Activated T-cell treated with anti-CD3 and anti-CD28 coated beads, Interleukin-2, amount 50 U/mL, for 24 hours (primary cell): ENCODE data around the gene POM121L2.

Experiments used
- DNase-seq: peaks from one replicate; pipeline ENCODE4 v3.0.0-alpha.2; 2020
- H3K27ac Mint-ChIP-seq: 2 replicates; pipeline ENCODE4 v1.8.0; 2020; ENCODE audit warnings: mild to moderate bottlenecking, mixed read lengths
- H3K27me3 Mint-ChIP-seq: 2 replicates; pipeline ENCODE4 v1.8.0; 2020; ENCODE audit warnings: mixed read lengths
- H3K36me3 Mint-ChIP-seq: 2 replicates; pipeline ENCODE4 v1.8.0; 2020; ENCODE audit warnings: low read depth, mixed read lengths
- H3K4me1 Mint-ChIP-seq: 2 replicates; pipeline ENCODE4 v1.8.0; 2020; ENCODE audit warnings: low read depth, mixed read lengths
- H3K4me3 Mint-ChIP-seq: 2 replicates; pipeline ENCODE4 v1.8.0; 2020; ENCODE audit warnings: mild to moderate bottlenecking, moderate library complexity, mixed read lengths
- H3K9me3 Mint-ChIP-seq: 2 replicates; pipeline ENCODE4 v1.8.0; 2020; ENCODE audit warnings: mixed read lengths

POM121L2 gene

GRCh38 chr6:27312146-27312949 lies at the start of gene POM121L2:
Gene POM121L2 (minus strand): TSS chr6:27312273. CDS start chr6:27312170, 103 bp downstream.
- peak; percentile 79 for DNase-seq
- H3K4me1 Mint-ChIP-seq, result peaks cover 16% of the 10 kb centered on the region
- no peaks in the 10 kb centered on the region for H3K9me3 Mint-ChIP-seq
- H3K27me3 Mint-ChIP-seq, result peaks cover 86% of the 10 kb centered on the region
- no peak within 1 kb of the TSS for H3K27ac Mint-ChIP-seq
- H3K4me3 Mint-ChIP-seq, result peak within 1 kb of the TSS; percentile 81
- H3K36me3 Mint-ChIP-seq, result no peaks in the 10 kb centered on the region

DNA sequence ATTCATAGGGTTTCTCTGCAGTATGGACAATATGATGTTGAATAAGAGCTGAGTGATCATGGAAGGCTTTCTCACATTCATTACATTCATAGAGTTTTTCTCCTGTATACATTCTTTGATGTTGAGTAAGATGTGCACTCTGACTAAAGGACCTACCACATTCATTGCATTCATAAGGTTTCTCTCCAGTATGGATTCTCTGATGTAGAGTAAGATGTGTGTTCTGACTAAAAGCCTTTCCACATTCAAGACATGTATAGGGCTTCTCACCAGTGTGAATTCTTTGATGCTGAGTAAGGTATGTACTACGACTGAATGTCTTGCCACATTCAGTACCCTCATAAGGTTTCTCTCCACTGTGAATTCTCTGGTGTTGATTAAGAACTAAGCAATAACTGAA lies 47.2 kb upstream of the POM121L2 start:
- H3K27ac Mint-ChIP-seq, result no peak overlapping the region
- H3K27me3 Mint-ChIP-seq, result no peaks in the 10 kb centered on the region
- H3K9me3 Mint-ChIP-seq, result peaks cover 53% of the 10 kb centered on the region
- no peak for DNase-seq
- peaks cover 45% of the 10 kb centered on the region for H3K36me3 Mint-ChIP-seq
- no peak overlapping the region for H3K4me3 Mint-ChIP-seq
- no peaks in the 10 kb centered on the region for H3K4me1 Mint-ChIP-seq

DNA sequence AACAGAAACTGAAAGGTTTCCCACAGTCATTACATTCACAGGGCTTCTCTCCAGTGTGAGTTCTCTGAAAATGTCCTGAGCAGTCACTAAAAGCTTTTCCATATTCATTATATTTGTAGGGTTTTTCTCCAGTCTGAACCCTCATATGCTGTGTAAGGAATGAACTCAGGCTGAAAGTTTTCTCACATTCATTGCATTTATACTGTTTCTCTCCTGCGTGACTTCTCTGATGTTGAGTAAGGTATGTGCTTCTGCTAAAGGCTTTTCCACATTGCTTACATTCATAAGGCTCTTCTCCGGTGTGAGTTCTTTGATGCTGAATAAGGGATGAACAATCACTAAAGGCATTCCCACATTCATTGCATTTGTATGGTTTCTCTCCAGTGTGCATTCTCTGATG lies 46.7 kb upstream of the POM121L2 start:
- no peaks in the 10 kb centered on the region for H3K4me1 Mint-ChIP-seq
- no peak for DNase-seq
- no peak overlapping the region for H3K4me3 Mint-ChIP-seq
- no peaks in the 10 kb centered on the region for H3K27me3 Mint-ChIP-seq
- peaks cover 44% of the 10 kb centered on the region for H3K36me3 Mint-ChIP-seq
- peaks cover 55% of the 10 kb centered on the region for H3K9me3 Mint-ChIP-seq
- no peak overlapping the region for H3K27ac Mint-ChIP-seq

GRCh38 chr6:27352850-27353249 lies 40.8 kb upstream of the POM121L2 start:
- Mint-ChIP-seq H3K27ac (no peak overlapping the region), H3K4me3 (no peak overlapping the region), H3K27me3 (peaks cover 3% of the 10 kb centered on the region), H3K36me3 (no peaks in the 10 kb centered on the region), H3K4me1 (no peaks in the 10 kb centered on the region), H3K9me3 (peaks cover 35% of the 10 kb centered on the region)
- DNase-seq, result no peak

- Mint-ChIP-seq H3K9me3 (no peaks in the 10 kb centered on the region), H3K4me3 (peak overlapping the region; percentile 73), H3K4me1 (peaks cover 18% of the 10 kb centered on the region), H3K27ac (no peak overlapping the region), H3K27me3 (peaks cover 39% of the 10 kb centered on the region), H3K36me3 (no peaks in the 10 kb centered on the region)
- DNase-seq, result no peak
Measured at GRCh38 chr6:27334141-27334540, 22.1 kb upstream of the POM121L2 start.

DNA sequence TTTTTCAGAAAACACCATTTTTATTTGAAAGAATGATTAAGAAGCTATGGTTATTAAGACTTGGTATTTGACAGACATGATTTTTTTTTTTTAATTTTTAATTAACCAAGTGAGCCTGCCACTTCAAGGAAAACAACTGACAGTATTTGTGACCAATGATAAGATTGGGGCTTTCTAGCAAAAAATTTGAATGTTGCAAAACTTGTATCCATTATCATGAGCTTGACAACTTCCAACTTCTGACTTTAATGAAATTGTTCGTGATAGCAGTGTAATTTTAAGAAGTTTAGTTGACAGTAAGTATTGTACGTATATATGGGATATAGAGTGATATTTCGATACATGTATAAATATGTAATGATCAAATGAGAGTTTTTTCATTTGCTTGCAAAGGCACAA lies 21.6 kb upstream of the POM121L2 start:
- H3K9me3 Mint-ChIP-seq, result no peaks in the 10 kb centered on the region

DNA sequence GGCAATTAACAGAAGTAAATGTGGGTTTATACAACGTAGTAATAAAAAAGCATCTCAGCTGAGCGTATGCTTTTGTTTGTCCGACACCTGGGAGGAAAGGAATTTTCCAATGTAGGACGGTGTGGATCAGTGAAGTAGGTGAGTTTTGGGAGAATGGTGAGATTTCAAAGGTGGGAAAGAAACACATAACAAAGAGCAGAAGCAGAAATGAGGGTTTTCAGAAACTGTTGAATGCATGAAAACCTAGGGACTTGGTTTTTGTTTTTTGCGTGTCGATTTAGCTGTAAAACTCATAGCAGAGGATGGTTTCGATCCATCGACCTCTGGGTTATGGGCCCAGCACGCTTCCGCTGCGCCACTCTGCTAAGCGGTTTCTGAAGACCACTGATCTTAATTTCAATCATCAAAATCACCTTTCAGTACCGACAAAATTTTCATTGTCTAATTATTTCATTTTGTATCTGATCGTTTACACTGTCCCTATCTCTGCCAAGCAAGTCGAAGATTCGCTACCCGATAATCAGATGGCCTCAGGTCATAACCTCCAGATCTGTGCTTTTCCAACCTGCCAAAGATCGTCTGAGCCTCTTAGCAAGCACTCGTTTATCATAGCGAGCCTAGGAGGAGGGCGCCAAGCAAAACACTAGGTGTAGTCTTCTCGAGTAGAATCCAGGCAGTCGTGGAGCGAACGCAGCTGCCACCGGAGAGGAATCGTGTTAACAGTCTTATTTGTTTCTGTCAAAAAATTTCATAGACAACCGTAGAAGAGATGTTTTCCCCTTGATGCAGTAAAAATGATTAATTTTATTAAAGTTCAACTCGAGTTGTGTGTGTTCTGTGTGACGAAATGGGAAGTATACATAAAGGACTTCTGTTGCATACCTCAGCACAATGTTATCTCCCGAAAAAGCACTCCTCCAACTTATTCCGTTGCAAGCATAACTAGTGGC lies 20.9 kb upstream of the POM121L2 start:
- H3K4me3 Mint-ChIP-seq, result peak overlapping the region; percentile 73
- H3K27me3 Mint-ChIP-seq, result peaks cover 39% of the 10 kb centered on the region
- H3K9me3 Mint-ChIP-seq, result no peaks in the 10 kb centered on the region
- H3K36me3 Mint-ChIP-seq, result no peaks in the 10 kb centered on the region
- peak overlapping the region; percentile 81 for H3K27ac Mint-ChIP-seq
- peaks cover 18% of the 10 kb centered on the region for H3K4me1 Mint-ChIP-seq
- DNase-seq, result peak; percentile 56

More for the DNA sequence above, 21.6 kb upstream of the POM121L2 start:
- Mint-ChIP-seq H3K36me3 (no peaks in the 10 kb centered on the region), H3K4me1 (peaks cover 18% of the 10 kb centered on the region), H3K27me3 (peaks cover 42% of the 10 kb centered on the region), H3K4me3 (peak overlapping the region; percentile 73), H3K27ac (no peak overlapping the region)
- no peak for DNase-seq

GRCh38 chr6:27327023-27327738 lies 15.1 kb upstream of the POM121L2 start:
- DNase-seq, result no peak
- Mint-ChIP-seq H3K4me3 (no peak overlapping the region), H3K4me1 (peaks cover 2% of the 10 kb centered on the region), H3K9me3 (no peaks in the 10 kb centered on the region), H3K36me3 (no peaks in the 10 kb centered on the region), H3K27me3 (peaks cover 59% of the 10 kb centered on the region), H3K27ac (no peak overlapping the region)

DNA sequence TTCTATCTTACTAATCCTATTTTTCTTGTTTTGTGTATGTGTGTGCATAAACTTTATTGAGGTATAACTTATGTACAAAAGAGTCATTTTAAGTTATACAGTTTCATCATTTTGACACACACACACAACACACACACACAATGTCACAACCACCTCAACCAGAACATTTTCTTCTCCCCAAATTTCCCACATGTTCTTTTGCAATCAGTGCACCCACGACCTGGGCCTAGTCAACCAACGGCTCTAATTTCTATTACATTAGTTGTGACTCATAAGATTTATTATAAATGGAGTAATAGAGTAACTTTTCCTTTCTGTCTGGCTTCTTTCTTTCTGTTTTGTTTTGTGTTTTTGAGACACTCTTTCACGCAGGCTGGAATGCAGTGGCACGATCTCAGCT lies 9.8 kb upstream of the POM121L2 start:
- Mint-ChIP-seq H3K9me3 (no peaks in the 10 kb centered on the region), H3K27me3 (peaks cover 44% of the 10 kb centered on the region), H3K27ac (no peak overlapping the region), H3K4me3 (no peak overlapping the region), H3K36me3 (no peaks in the 10 kb centered on the region), H3K4me1 (no peaks in the 10 kb centered on the region)
- DNase-seq, result no peak

DNA sequence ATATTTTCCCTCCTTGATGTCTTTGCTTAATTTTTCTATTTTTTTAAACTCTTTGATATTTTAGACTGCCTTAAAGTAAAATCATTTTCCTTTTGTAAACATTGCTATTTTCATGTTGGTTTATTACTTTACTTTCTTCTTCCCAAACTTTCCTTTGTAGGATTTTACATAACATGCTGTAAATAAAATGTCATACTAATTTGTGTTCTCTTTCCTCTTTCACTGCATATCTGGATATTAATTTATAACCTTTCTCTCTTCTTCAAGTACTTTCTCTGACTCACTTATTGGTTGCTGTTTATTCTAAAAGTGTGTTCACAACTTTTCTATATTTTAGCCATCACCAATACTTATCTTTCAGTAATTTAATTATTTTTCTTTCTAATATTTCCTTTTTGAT lies 9.3 kb upstream of the POM121L2 start:
- H3K4me3 Mint-ChIP-seq, result no peak overlapping the region
- no peak overlapping the region for H3K27ac Mint-ChIP-seq
- H3K4me1 Mint-ChIP-seq, result no peaks in the 10 kb centered on the region
- no peaks in the 10 kb centered on the region for H3K9me3 Mint-ChIP-seq
- H3K27me3 Mint-ChIP-seq, result peaks cover 44% of the 10 kb centered on the region
- H3K36me3 Mint-ChIP-seq, result no peaks in the 10 kb centered on the region
- DNase-seq, result no peak

GRCh38 chr6:27318973-27319372 lies 6.9 kb upstream of the POM121L2 start:
- no peak for DNase-seq
- Mint-ChIP-seq H3K9me3 (no peaks in the 10 kb centered on the region), H3K36me3 (no peaks in the 10 kb centered on the region), H3K27me3 (peaks cover 46% of the 10 kb centered on the region), H3K4me3 (no peak overlapping the region), H3K27ac (no peak overlapping the region), H3K4me1 (no peaks in the 10 kb centered on the region)

GRCh38 chr6:27314046-27314445 lies 2.0 kb upstream of the POM121L2 start:
- no peak for DNase-seq
- Mint-ChIP-seq H3K27ac (no peak overlapping the region), H3K9me3 (no peaks in the 10 kb centered on the region), H3K4me3 (no peak overlapping the region), H3K4me1 (peaks cover 16% of the 10 kb centered on the region), H3K36me3 (no peaks in the 10 kb centered on the region), H3K27me3 (peaks cover 76% of the 10 kb centered on the region)

- Mint-ChIP-seq H3K9me3 (no peaks in the 10 kb centered on the region), H3K27ac (no peak overlapping the region), H3K27me3 (peaks cover 86% of the 10 kb centered on the region), H3K4me1 (peaks cover 16% of the 10 kb centered on the region), H3K4me3 (peak overlapping the region; percentile 81), H3K36me3 (no peaks in the 10 kb centered on the region)
- no peak for DNase-seq
Measured at GRCh38 chr6:27312950-27313271, 838 bp upstream of the POM121L2 start.

GRCh38 chr6:27311806-27312145 lies 297 bp downstream of the POM121L2 start:
- peaks cover 16% of the 10 kb centered on the region for H3K4me1 Mint-ChIP-seq
- peaks cover 85% of the 10 kb centered on the region for H3K27me3 Mint-ChIP-seq
- H3K9me3 Mint-ChIP-seq, result no peaks in the 10 kb centered on the region
- no peak overlapping the region for H3K27ac Mint-ChIP-seq
- DNase-seq, result no peak
- H3K36me3 Mint-ChIP-seq, result no peaks in the 10 kb centered on the region
- H3K4me3 Mint-ChIP-seq, result peak overlapping the region; percentile 81
